Fibroblast of lung (primary cell): ENCODE data around the gene ZNF425.

Experiments
- CTCF ChIP-seq, 2 donors: IDR thresholded peaks in 1 of 2; conservative IDR thresholded peaks in 1 of 2; 1 replicate in 1 of 2; 2 replicates in 1 of 2; pipeline ENCODE4 v1.5.1; 2011 to 2012; ENCODE audit warnings: low read length in 2 of 2, control low read depth in 1 of 2, inconsistent platforms in 1 of 2, low read depth in 1 of 2, mild to moderate bottlenecking in 1 of 2
- EZH2 ChIP-seq: IDR thresholded peaks from 2 replicates; pipeline ENCODE4 v1.5.1; 2012; ENCODE audit warnings: low read length, control low read depth, mild to moderate bottlenecking; ENCODE audit errors: missing control alignments

GRCh38 chr7:149141893-149142292 lies 15.8 kb upstream of the ZNF425 start:
- TF ChIP-seq CTCF (conservative IDR thresholded peaks at IDR 0.05 in 1 of 2, IDR thresholded peaks at IDR 0.05 in 1 of 2; ENCODE audit: low read depth in 1 of 2, low read length in 2 of 2) (no peak), EZH2 (no peak)
